Neuronal stem cell (in vitro differentiated cells): ENCODE results near the gene LRRIQ4.

Experiments
- DNase-seq: peaks from one replicate; pipeline ENCODE4 v3.0.0-alpha.2; 2013; ENCODE audit warnings: low spot score
- H2AFZ ChIP-seq: one replicate; pipeline ENCODE4 v1.6.1; 2013; ENCODE audit warnings: mild to moderate bottlenecking, low read length, inconsistent platforms
- H2AK5ac ChIP-seq: 2 replicates; pipeline ENCODE4 v1.6.1; 2013; ENCODE audit warnings: low read depth, mild to moderate bottlenecking, inconsistent platforms, low read length, moderate library complexity, mixed read lengths
- H2BK120ac ChIP-seq: 2 replicates; pipeline ENCODE4 v1.6.1; 2013; ENCODE audit warnings: low read depth, mild to moderate bottlenecking, inconsistent platforms, low read length, moderate library complexity, mixed read lengths
- H2BK12ac ChIP-seq: one replicate; pipeline ENCODE4 v1.6.1; 2013; ENCODE audit warnings: low read length, inconsistent platforms
- H2BK15ac ChIP-seq: 2 replicates; pipeline ENCODE4 v1.6.1; 2013; ENCODE audit warnings: mild to moderate bottlenecking, low read length, inconsistent platforms, mixed read lengths
- H2BK5ac ChIP-seq: one replicate; pipeline ENCODE4 v1.6.1; 2013; ENCODE audit warnings: inconsistent platforms, mild to moderate bottlenecking, low read length, moderate library complexity
- H3K14ac ChIP-seq: one replicate; pipeline ENCODE4 v1.6.1; 2013; ENCODE audit warnings: low read length, inconsistent platforms
- H3K18ac ChIP-seq: 2 replicates; pipeline ENCODE4 v1.6.1; 2013; ENCODE audit warnings: low read length, inconsistent platforms
- H3K23ac ChIP-seq: 2 replicates; pipeline ENCODE4 v1.6.1; 2013; ENCODE audit warnings: low read depth, mild to moderate bottlenecking, mixed read lengths, low read length, inconsistent platforms; ENCODE audit not compliant: poor library complexity
- H3K27ac ChIP-seq: replicated peaks from 3 replicates; pipeline ENCODE4 v1.5.1; 2013; ENCODE audit warnings: low read length, inconsistent platforms
- H3K27me3 ChIP-seq, 3 experiments: 2 replicates each; pipeline ENCODE4 v1.6.1; 2013; ENCODE audit warnings: low read length in 3 of 3, mild to moderate bottlenecking in 2 of 3, inconsistent platforms in 1 of 3, low read depth in 1 of 3, mixed read lengths in 1 of 3, moderate library complexity in 1 of 3; ENCODE audit not compliant: control insufficient read depth in 3 of 3, insufficient read depth in 3 of 3
- H3K36me3 ChIP-seq, 2 donors: replicated peaks in 1 of 2; 2 replicates each; pipeline ENCODE4 v1.6.1; 2013; ENCODE audit warnings: low read length in 2 of 2; ENCODE audit not compliant: control insufficient read depth in 2 of 2, insufficient read depth in 2 of 2
- H3K4ac ChIP-seq: 2 replicates; pipeline ENCODE4 v1.6.1; 2013; ENCODE audit warnings: inconsistent platforms, mild to moderate bottlenecking, low read length, moderate library complexity
- H3K4me1 ChIP-seq, 2 donors: 1 replicate in 1 of 2; 2 replicates in 1 of 2; pipeline ENCODE4 v1.6.1; 2013; ENCODE audit warnings: low read length in 2 of 2, low read depth in 1 of 2; ENCODE audit not compliant: control insufficient read depth in 2 of 2, insufficient read depth in 1 of 2
- H3K4me2 ChIP-seq: one replicate; pipeline ENCODE4 v1.6.1; 2013; ENCODE audit warnings: mild to moderate bottlenecking, low read length, inconsistent platforms; ENCODE audit not compliant: insufficient read depth, poor library complexity, severe bottlenecking
- H3K4me3 ChIP-seq, 2 donors: 2 replicates each; pipeline ENCODE4 v1.5.1; 2013; ENCODE audit warnings: low read length in 2 of 2, mild to moderate bottlenecking in 2 of 2, inconsistent platforms in 1 of 2, moderate library complexity in 1 of 2
- H3K79me1 ChIP-seq: one replicate; pipeline ENCODE4 v1.6.1; 2013; ENCODE audit warnings: low read depth, mild to moderate bottlenecking, inconsistent platforms, low read length, moderate library complexity
- H3K9ac ChIP-seq: one replicate; pipeline ENCODE4 v1.6.1; 2013; ENCODE audit warnings: mild to moderate bottlenecking, low read depth, low read length, inconsistent platforms; ENCODE audit not compliant: poor library complexity
- H3K9me3 ChIP-seq, 2 donors: replicated peaks in 1 of 2; 2 replicates each; pipeline versions ENCODE3 to v1.6.1; 2013; ENCODE audit warnings: low read length in 2 of 2, mild to moderate bottlenecking in 2 of 2, inconsistent platforms in 1 of 2, low read depth in 1 of 2, mixed read lengths in 1 of 2, moderate library complexity in 1 of 2; ENCODE audit not compliant: control insufficient read depth in 2 of 2, insufficient read depth in 1 of 2
- H4K8ac ChIP-seq: one replicate; pipeline ENCODE4 v1.6.1; 2013; ENCODE audit warnings: low read depth, mild to moderate bottlenecking, inconsistent platforms, low read length, moderate library complexity
- H4K91ac ChIP-seq: one replicate; pipeline ENCODE4 v1.6.1; 2013; ENCODE audit warnings: low read length, low read depth, mild to moderate bottlenecking, inconsistent platforms; ENCODE audit not compliant: poor library complexity
- WGBS, 2 donors: extraction: QIAGEN DNeasy Blood & Tissue Kit; methylation state at CpG; one replicate each; pipeline ENCODE4 v1.1.7; 2013; ENCODE audit warnings: missing lambda C conversion rate in 2 of 2, mixed read lengths in 1 of 2; ENCODE audit not compliant: insufficient read length in 2 of 2, insufficient replicate concordance in 1 of 2; ENCODE audit errors: extremely low coverage in 2 of 2; 5-methylcytosine and 5-hydroxymethylcytosine counted together

Gene LRRIQ4

GRCh38 chr3:169818316-169818715 lies 5.6 kb downstream of the LRRIQ4 start:
- Histone ChIP-seq H2BK5ac (no peak overlapping the region), H2BK120ac (no peak overlapping the region), H3K14ac (no peak overlapping the region), H3K36me3 (no peaks in the 10 kb centered on the region), H3K9me3 (peaks cover 4% of the 10 kb centered on the region in 2 donors), H2BK12ac (no peak overlapping the region), H4K91ac (no peak overlapping the region), H3K4me2 (no peak overlapping the region), H3K79me1 (no peaks in the 10 kb centered on the region), H2AFZ (no peak overlapping the region), H3K23ac (no peak overlapping the region), H3K18ac (no peak overlapping the region), H3K4me1 (no peaks in the 10 kb centered on the region), H2AK5ac (no peak overlapping the region), H4K8ac (no peak overlapping the region), H3K9ac (no peak overlapping the region), H2BK15ac (no peak overlapping the region), H3K27me3 (peaks cover 0 to 7% (median 0%) of the 10 kb centered on the region in 3 experiments), H3K4ac (no peak overlapping the region), H3K4me3 (no peak overlapping the region), H3K27ac (no peak overlapping the region)
- DNase-seq: no peak
- WGBS, 2 donors: no CpG with 5 or more reads among the region's 2 CpGs

- Histone ChIP-seq H2AFZ (no peak overlapping the region), H3K9ac (no peak overlapping the region), H2AK5ac (peak overlapping the region; percentile 63), H3K14ac (no peak overlapping the region), H3K4me2 (no peak overlapping the region), H3K27ac (no peak overlapping the region), H2BK5ac (peak overlapping the region; percentile 11), H3K18ac (no peak overlapping the region), H4K8ac (no peak overlapping the region), H2BK12ac (no peak overlapping the region), H3K4ac (no peak overlapping the region), H2BK120ac (no peak overlapping the region), H2BK15ac (no peak overlapping the region), H3K4me3 (no peak overlapping the region), H3K79me1 (no peaks in the 10 kb centered on the region), H4K91ac (no peak overlapping the region), H3K9me3 (no peaks in the 10 kb centered on the region), H3K4me1 (no peaks in the 10 kb centered on the region), H3K23ac (no peak overlapping the region), H3K27me3 (peaks cover 0 to 7% (median 0%) of the 10 kb centered on the region in 3 experiments), H3K36me3 (no peaks in the 10 kb centered on the region)
- WGBS, 2 donors: no CpG with 5 or more reads among the region's 15 CpGs
- DNase-seq: no peak
These were observed 9.4 kb downstream of the LRRIQ4 start for GRCh38 chr3:169822091-169822490.

- peak overlapping the region; percentile 38 for H3K14ac ChIP-seq
- no peak overlapping the region for H3K23ac ChIP-seq
- WGBS, 2 donors: no CpG with 5 or more reads among the region's 20 CpGs
- no peak for DNase-seq
- peak overlapping the region; percentile 11 for H2BK5ac ChIP-seq
- no peaks in the 10 kb centered on the region for H3K9me3 ChIP-seq
- no peak overlapping the region for H2AFZ ChIP-seq
- no peaks in the 10 kb centered on the region for H3K36me3 ChIP-seq
- no peak overlapping the region for H3K4me3 ChIP-seq
- H2AK5ac ChIP-seq: no peak overlapping the region
- H3K4ac ChIP-seq: no peak overlapping the region
- no peak overlapping the region for H2BK120ac ChIP-seq
- H3K79me1 ChIP-seq: no peaks in the 10 kb centered on the region
- H3K27ac ChIP-seq: no peak overlapping the region
- H3K4me1 ChIP-seq: no peaks in the 10 kb centered on the region
- H2BK15ac ChIP-seq: no peak overlapping the region
- H4K91ac ChIP-seq: no peak overlapping the region
- H3K9ac ChIP-seq: no peak overlapping the region
- H3K27me3 ChIP-seq: peaks cover 0 to 7% (median 0%) of the 10 kb centered on the region in 3 experiments
- H3K18ac ChIP-seq: no peak overlapping the region
- no peak overlapping the region for H3K4me2 ChIP-seq
- no peak overlapping the region for H4K8ac ChIP-seq
- H2BK12ac ChIP-seq: no peak overlapping the region
These were observed 9.9 kb downstream of the LRRIQ4 start for GRCh38 chr3:169822540-169822939.

- H3K27ac ChIP-seq: no peak overlapping the region
- no peak overlapping the region for H3K14ac ChIP-seq
- no peak overlapping the region for H3K4me2 ChIP-seq
- H3K79me1 ChIP-seq: no peaks in the 10 kb centered on the region
- no peak overlapping the region for H2BK120ac ChIP-seq
- no peaks in the 10 kb centered on the region for H3K9me3 ChIP-seq
- H4K8ac ChIP-seq: no peak overlapping the region
- WGBS, 2 donors: no CpG with 5 or more reads among the region's 6 CpGs
- H2BK15ac ChIP-seq: no peak overlapping the region
- H3K36me3 ChIP-seq: no peaks in the 10 kb centered on the region
- H2AFZ ChIP-seq: no peak overlapping the region
- H3K23ac ChIP-seq: no peak overlapping the region
- H2BK5ac ChIP-seq: no peak overlapping the region
- DNase-seq: no peak
- no peak overlapping the region for H4K91ac ChIP-seq
- H2AK5ac ChIP-seq: no peak overlapping the region
- H3K18ac ChIP-seq: no peak overlapping the region
- H3K27me3 ChIP-seq: peaks cover 0 to 7% (median 0%) of the 10 kb centered on the region in 3 experiments
- H3K4me1 ChIP-seq: no peaks in the 10 kb centered on the region
- no peak overlapping the region for H3K4me3 ChIP-seq
- H3K4ac ChIP-seq: no peak overlapping the region
- H2BK12ac ChIP-seq: no peak overlapping the region
- H3K9ac ChIP-seq: no peak overlapping the region
These were observed 10.3 kb downstream of the LRRIQ4 start for GRCh38 chr3:169822983-169823382.
